ENCODE results near the gene MAPK13.

DNA sequence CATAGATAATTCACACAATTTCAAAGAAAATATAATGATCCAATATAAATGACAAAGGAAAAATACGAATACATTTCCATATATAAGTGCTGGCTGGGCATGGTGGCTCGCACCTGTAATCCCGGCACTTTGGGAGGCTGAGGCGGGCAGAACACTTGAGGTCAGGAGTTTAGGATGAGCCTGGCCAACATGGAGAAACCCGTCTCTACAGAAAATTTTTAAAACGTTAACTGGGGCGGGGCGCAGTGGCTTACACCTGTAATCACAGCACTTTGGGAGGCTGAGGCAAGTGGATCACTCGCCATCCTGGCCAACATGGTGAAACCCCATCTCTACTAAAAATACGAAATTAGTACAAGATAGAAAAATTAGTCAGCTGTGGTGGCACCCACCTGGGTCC is 14.9 kb upstream of the MAPK13 start:
- TF ChIP-seq MAX (IDR thresholded peaks at IDR 0.05), result no peak
- no peak for TF ChIP-seq CTCF (IDR thresholded peaks at IDR 0.05; ENCODE audit: low read depth, low read length, missing input control)
- TF ChIP-seq JUND (IDR thresholded peaks at IDR 0.05), result no peak
- TF ChIP-seq GABPA (IDR thresholded peaks at IDR 0.05 in 1 of 2, conservative IDR thresholded peaks at IDR 0.05 in 1 of 2), result no peak
- TF ChIP-seq, protein P1, sequence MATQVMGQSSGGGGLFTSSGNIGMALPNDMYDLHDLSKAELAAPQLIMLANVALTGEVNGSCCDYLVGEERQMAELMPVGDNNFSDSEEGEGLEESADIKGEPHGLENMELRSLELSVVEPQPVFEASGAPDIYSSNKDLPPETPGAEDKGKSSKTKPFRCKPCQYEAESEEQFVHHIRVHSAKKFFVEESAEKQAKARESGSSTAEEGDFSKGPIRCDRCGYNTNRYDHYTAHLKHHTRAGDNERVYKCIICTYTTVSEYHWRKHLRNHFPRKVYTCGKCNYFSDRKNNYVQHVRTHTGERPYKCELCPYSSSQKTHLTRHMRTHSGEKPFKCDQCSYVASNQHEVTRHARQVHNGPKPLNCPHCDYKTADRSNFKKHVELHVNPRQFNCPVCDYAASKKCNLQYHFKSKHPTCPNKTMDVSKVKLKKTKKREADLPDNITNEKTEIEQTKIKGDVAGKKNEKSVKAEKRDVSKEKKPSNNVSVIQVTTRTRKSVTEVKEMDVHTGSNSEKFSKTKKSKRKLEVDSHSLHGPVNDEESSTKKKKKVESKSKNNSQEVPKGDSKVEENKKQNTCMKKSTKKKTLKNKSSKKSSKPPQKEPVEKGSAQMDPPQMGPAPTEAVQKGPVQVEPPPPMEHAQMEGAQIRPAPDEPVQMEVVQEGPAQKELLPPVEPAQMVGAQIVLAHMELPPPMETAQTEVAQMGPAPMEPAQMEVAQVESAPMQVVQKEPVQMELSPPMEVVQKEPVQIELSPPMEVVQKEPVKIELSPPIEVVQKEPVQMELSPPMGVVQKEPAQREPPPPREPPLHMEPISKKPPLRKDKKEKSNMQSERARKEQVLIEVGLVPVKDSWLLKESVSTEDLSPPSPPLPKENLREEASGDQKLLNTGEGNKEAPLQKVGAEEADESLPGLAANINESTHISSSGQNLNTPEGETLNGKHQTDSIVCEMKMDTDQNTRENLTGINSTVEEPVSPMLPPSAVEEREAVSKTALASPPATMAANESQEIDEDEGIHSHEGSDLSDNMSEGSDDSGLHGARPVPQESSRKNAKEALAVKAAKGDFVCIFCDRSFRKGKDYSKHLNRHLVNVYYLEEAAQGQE (IDR thresholded peaks at IDR 0.05), result no peak
- no peak for TF ChIP-seq ATF3 (IDR thresholded peaks at IDR 0.05)
- TF ChIP-seq TAF1 (conservative IDR thresholded peaks at IDR 0.05), result no peak
- TF ChIP-seq FOXA1 (IDR thresholded peaks at IDR 0.05), result no peak
- TF ChIP-seq YY1 (IDR thresholded peaks at IDR 0.05), result no peak
- no peak for TF ChIP-seq ZBTB33 (IDR thresholded peaks at IDR 0.05)
- TF ChIP-seq RAD21 (IDR thresholded peaks at IDR 0.05), result no peak
- TF ChIP-seq EGR1 (IDR thresholded peaks at IDR 0.05; ENCODE audit: low read depth in 2 of 2), result no peak

All from liver (tissue), 3 donors.